Kidney epithelial cell (primary cell): Measurements from ENCODE around the gene GDNF. TPM values are rescaled to one million over a fixed set of nuclear protein-coding genes. Genes with fewer than 3 reads are reported as not detected.
"Not testable (repeated sequence)": the region's sequence is repeated elsewhere in the genome, so short reads cannot be mapped to it uniquely, and the experiment has no call there.

Experiments
- DNase-seq: peaks from one replicate; pipeline ENCODE4 v3.0.0-alpha.2; 2010; ENCODE audit warnings: low read depth
- H3K27me3 ChIP-seq: 2 replicates; pipeline ENCODE4 v1.6.0; 2011; ENCODE audit warnings: low read length; ENCODE audit not compliant: control insufficient read depth, insufficient read depth
- H3K36me3 ChIP-seq: 2 replicates; pipeline ENCODE4 v1.5.1; 2011; ENCODE audit warnings: low read length; ENCODE audit not compliant: control insufficient read depth, insufficient read depth
- H3K4me3 ChIP-seq: 2 replicates; pipeline ENCODE4 v1.5.1; 2011; ENCODE audit warnings: low read depth, mild to moderate bottlenecking, control low read depth, low read length
- total RNA-seq: library from RNA; depleted of rRNA; stranded (reverse); fragments of >200 nt; gene quantifications from 2 replicates; pipeline ENCODE4 v1.2.3, GENCODE V29; 2015
- TF ChIP-seq, protein P1 (sequence below): IDR thresholded peaks from 2 replicates; pipeline ENCODE4 v1.5.1; 2011; ENCODE audit warnings: mild to moderate bottlenecking, moderate library complexity, low read length, control low read depth, inconsistent platforms; ENCODE audit not compliant: insufficient read depth, poor library complexity, severe bottlenecking

Gene GDNF
- total RNA-seq, 1 donor from 2014 or later, result 1.0 TPM

DNA sequence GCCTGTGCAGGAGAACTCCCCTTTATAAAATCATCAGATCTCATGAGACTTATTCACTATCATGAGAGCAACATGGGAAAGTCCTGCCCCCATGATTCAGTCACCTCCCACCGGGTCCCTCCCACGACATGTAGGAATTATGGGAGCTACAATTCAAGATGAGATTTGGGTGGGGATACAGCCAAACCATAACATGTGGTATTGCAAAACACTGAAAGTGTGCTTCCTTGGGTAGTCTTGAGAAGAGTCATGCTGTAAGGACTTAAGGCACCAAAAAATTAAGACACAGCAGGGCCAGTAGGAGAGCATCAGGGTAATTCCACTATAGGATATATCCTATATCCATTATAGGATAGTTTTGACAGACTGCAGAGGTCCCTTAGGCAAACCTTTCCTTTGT, 29.4 kb upstream of the GDNF start:
- TF ChIP-seq, protein P1, sequence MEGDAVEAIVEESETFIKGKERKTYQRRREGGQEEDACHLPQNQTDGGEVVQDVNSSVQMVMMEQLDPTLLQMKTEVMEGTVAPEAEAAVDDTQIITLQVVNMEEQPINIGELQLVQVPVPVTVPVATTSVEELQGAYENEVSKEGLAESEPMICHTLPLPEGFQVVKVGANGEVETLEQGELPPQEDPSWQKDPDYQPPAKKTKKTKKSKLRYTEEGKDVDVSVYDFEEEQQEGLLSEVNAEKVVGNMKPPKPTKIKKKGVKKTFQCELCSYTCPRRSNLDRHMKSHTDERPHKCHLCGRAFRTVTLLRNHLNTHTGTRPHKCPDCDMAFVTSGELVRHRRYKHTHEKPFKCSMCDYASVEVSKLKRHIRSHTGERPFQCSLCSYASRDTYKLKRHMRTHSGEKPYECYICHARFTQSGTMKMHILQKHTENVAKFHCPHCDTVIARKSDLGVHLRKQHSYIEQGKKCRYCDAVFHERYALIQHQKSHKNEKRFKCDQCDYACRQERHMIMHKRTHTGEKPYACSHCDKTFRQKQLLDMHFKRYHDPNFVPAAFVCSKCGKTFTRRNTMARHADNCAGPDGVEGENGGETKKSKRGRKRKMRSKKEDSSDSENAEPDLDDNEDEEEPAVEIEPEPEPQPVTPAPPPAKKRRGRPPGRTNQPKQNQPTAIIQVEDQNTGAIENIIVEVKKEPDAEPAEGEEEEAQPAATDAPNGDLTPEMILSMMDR, result no peak
- H3K27me3 ChIP-seq, result no peaks in the 10 kb centered on the region
- no peak for DNase-seq

DNA sequence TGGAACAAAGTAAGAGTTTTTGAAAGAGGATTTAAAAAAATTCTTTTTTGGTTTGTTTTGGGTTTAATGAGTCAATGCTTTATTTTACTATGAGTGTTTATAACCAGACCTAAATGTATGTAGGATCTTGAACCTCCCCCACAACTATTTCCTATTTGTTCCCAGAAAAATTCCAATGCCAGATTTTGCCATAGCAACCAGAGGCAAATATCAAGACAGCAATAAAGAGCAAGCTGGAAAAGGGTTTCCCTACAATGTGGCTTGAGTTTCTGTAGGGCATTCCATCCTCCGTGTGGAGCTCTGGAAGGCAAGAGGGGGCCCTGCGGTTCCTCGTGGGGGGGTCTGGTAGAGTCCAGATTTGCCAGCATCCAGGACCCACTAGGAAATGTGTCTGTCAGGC, 27.8 kb upstream of the GDNF start:
- Histone ChIP-seq H3K27me3 (no peaks in the 10 kb centered on the region), H3K36me3 (no peaks in the 10 kb centered on the region), H3K4me3 (no peak overlapping the region)
- TF ChIP-seq, protein P1, result no peak
- no peak for DNase-seq

More for the DNA sequence above, 29.4 kb upstream of the GDNF start:
- H3K36me3 ChIP-seq, result no peaks in the 10 kb centered on the region
- no peak overlapping the region for H3K4me3 ChIP-seq

DNA sequence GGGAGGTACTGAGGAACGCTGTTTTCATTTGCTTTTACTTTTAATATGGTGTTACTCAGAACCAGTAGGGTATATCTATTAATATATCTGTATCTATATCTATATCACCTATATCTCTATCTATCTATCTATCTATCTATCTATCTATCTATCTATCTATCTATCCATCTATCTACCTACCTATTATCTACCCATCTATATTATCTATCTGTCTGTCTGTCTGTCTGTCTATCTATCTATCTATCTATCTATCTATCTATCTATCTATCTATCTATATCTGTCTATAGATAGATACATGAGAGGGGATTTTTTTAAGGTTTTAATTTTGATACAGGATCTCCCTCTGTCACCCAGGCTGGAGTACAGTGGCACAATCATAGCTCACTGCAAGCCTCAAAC, 23.1 kb upstream of the GDNF start:
- not testable (repeated sequence) for H3K27me3 ChIP-seq

DNA sequence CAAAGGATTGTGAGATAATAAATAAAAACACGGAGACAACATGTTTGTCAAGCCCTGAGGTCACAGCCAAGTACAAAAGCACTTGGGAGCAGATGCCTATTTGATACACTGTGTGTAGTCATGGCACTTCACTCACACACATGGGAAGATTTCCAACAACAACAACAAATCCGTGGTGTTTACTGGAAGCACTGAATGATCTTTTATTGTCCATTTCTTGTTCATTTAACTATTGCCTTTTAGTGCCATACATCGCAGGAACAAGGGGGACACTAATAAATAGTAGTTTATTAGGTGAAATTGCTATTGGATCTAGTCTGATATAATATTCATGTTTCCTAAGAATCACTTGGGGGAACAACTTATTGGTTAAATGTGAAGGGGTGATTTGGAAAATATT, 20.4 kb upstream of the GDNF start:
- no peak for DNase-seq
- Histone ChIP-seq H3K27me3 (no peaks in the 10 kb centered on the region), H3K36me3 (no peaks in the 10 kb centered on the region), H3K4me3 (no peak overlapping the region)
- TF ChIP-seq, protein P1, result no peak

More for the DNA sequence above, 23.1 kb upstream of the GDNF start:
- not testable (repeated sequence) for H3K4me3 ChIP-seq, DNase-seq, H3K36me3 ChIP-seq

DNA sequence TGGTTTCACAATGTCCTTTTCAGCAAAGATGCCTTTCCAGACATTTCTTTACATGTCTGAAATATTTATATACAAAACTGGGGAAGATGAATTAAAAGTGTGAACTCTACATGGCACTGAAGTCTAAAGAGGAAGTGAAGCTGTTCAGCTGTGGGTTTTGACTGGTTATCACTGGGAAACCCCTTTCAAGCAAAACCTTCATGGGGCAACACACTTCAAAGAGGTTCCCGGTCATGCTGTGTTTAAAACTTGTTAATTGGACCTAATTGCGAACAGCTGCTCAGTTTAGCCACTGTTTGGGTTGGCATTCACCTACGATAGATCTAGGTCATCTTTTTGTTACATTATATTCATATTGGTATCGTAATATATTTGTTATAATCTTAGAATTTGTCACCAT, 20.0 kb upstream of the GDNF start:
- no peak for DNase-seq
- Histone ChIP-seq H3K36me3 (no peaks in the 10 kb centered on the region), H3K4me3 (no peak overlapping the region), H3K27me3 (no peaks in the 10 kb centered on the region)
- TF ChIP-seq, protein P1, result no peak

DNA sequence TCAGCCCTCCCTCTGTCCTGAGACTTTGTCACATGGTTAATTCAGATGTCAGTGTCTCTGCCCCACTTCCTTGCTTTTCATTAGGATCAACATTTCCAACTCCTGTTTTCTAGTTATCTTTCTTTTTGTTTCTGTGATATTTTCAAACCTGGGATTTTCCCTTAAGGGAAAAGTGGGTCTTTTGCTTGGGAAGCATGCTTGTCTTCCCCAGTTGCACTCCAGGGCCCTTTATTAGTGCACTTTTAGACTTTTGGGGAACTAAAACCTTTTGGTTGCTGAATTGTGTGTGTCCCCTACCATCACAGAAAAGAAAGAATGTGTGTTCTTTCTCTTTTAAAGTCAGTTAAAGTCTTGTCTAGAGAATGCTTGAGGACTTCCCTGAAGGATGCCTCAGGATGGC, 18.4 kb upstream of the GDNF start:
- Histone ChIP-seq H3K4me3 (no peak overlapping the region), H3K27me3 (no peaks in the 10 kb centered on the region)
- TF ChIP-seq, protein P1, result no peak

More for the DNA sequence above, 18.4 kb upstream of the GDNF start:
- no peak for DNase-seq
- H3K36me3 ChIP-seq, result no peaks in the 10 kb centered on the region
